Measurements from ENCODE around the gene TMEM175.

Gene TMEM175

GRCh38 chr4:951594-952468 is 19.6 kb downstream of the TMEM175 start:
- H2AFZ ChIP-seq (ENCODE audit: low read length) = no peak overlapping the region
- H3K9ac ChIP-seq (ENCODE audit: low read depth, low read length, poor library complexity, severe bottlenecking) = no peak overlapping the region
- no peak overlapping the region for H3K4me3 ChIP-seq (ENCODE audit: low read length, poor library complexity, severe bottlenecking)
- no peaks in the 10 kb centered on the region for H3K9me2 ChIP-seq (replicated peaks; ENCODE audit: low read depth, low read length)
- no peaks in the 10 kb centered on the region for H3K27me3 ChIP-seq (ENCODE audit: insufficient read depth, low read length, poor library complexity, severe bottlenecking)
- H3F3A ChIP-seq (ENCODE audit: low read depth) = no peaks in the 10 kb centered on the region
- no peak overlapping the region for H3K4me2 ChIP-seq (ENCODE audit: low read depth, low read length, poor library complexity, severe bottlenecking)
- no peaks in the 10 kb centered on the region for H4K20me1 ChIP-seq (ENCODE audit: insufficient read depth, low read length, poor library complexity, severe bottlenecking)
- no peaks in the 10 kb centered on the region for H3K9me3 ChIP-seq (ENCODE audit: insufficient read depth, low read depth, low read length)
- no peaks in the 10 kb centered on the region for H3K4me1 ChIP-seq (ENCODE audit: insufficient read depth, low read length, poor library complexity, severe bottlenecking)
- H3K79me2 ChIP-seq (ENCODE audit: insufficient read depth, low read length) = no peaks in the 10 kb centered on the region
- no peak for TF ChIP-seq CTCF (conservative IDR thresholded peaks at IDR 0.05; ENCODE audit: low read length)
- no peaks in the 10 kb centered on the region for H3K36me3 ChIP-seq (ENCODE audit: insufficient read depth, low read length)

DNA sequence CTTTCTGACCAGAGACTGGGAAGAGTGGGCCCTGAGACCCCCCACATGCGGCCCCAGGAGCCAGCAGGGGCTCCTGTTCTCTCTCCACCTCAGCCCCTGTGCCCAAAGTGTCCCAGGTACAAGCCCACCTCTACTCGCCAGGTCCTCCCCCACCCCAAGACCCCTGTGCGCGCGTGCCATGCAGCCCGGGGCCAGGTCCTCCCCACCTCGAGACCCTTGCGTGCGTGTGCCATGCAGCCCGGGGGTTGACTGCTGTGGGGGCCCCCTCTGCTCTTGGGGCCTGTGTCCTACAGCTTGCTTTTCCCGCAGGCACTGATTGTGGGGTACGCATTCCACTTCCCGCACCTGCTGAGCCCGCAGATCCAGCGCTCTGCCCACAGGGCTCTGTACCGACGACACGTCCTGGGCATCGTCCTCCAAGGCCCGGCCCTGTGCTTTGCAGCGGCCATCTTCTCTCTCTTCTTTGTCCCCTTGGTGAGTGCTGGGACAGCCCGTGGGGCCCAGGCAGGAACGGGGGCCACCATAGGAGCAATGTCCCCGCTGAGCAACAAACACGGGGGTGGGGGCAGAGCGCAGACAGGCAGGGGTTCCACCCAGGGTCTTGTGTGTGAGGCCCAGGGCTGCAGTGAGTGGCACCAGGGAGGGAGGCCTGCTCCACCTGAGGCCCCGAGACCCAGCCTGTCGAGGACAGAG is 20.8 kb downstream of the TMEM175 start:
- H3K9me2 ChIP-seq (replicated peaks; ENCODE audit: low read depth, low read length) = no peaks in the 10 kb centered on the region
- H3K36me3 ChIP-seq (ENCODE audit: insufficient read depth, low read length) = no peaks in the 10 kb centered on the region
- H3K9me3 ChIP-seq (ENCODE audit: insufficient read depth, low read depth, low read length) = no peaks in the 10 kb centered on the region
- TF ChIP-seq EZH2phosphoT487 (IDR thresholded peaks at IDR 0.05; ENCODE audit: borderline replicate concordance) (no peak), CTCF (conservative IDR thresholded peaks at IDR 0.05; ENCODE audit: low read length) (no peak)
- no peaks in the 10 kb centered on the region for H3K79me2 ChIP-seq (ENCODE audit: insufficient read depth, low read length)
- H3K4me1 ChIP-seq (ENCODE audit: insufficient read depth, low read length, poor library complexity, severe bottlenecking) = no peaks in the 10 kb centered on the region
- H2AFZ ChIP-seq (ENCODE audit: low read length) = no peak overlapping the region
- no peaks in the 10 kb centered on the region for H4K20me1 ChIP-seq (ENCODE audit: insufficient read depth, low read length, poor library complexity, severe bottlenecking)
- H3K4me3 ChIP-seq (ENCODE audit: low read length, poor library complexity, severe bottlenecking) = no peak overlapping the region
- no peak overlapping the region for H3K4me2 ChIP-seq (ENCODE audit: low read depth, low read length, poor library complexity, severe bottlenecking)
- H3F3A ChIP-seq (ENCODE audit: low read depth) = no peaks in the 10 kb centered on the region
- H3K27me3 ChIP-seq (ENCODE audit: insufficient read depth, low read length, poor library complexity, severe bottlenecking) = no peaks in the 10 kb centered on the region
- no peak overlapping the region for H3K9ac ChIP-seq (ENCODE audit: low read depth, low read length, poor library complexity, severe bottlenecking)

GRCh38 chr4:953574-953915 is 21.3 kb downstream of the TMEM175 start:
- no peaks in the 10 kb centered on the region for H3K9me2 ChIP-seq (replicated peaks; ENCODE audit: low read depth, low read length)
- no peaks in the 10 kb centered on the region for H3K79me2 ChIP-seq (ENCODE audit: insufficient read depth, low read length)
- H3K9ac ChIP-seq (ENCODE audit: low read depth, low read length, poor library complexity, severe bottlenecking) = no peak overlapping the region
- H3K36me3 ChIP-seq (ENCODE audit: insufficient read depth, low read length) = no peaks in the 10 kb centered on the region
- H3F3A ChIP-seq (ENCODE audit: low read depth) = no peaks in the 10 kb centered on the region
- no peaks in the 10 kb centered on the region for H3K9me3 ChIP-seq (ENCODE audit: insufficient read depth, low read depth, low read length)
- no peaks in the 10 kb centered on the region for H3K4me1 ChIP-seq (ENCODE audit: insufficient read depth, low read length, poor library complexity, severe bottlenecking)
- H3K27me3 ChIP-seq (ENCODE audit: insufficient read depth, low read length, poor library complexity, severe bottlenecking) = no peaks in the 10 kb centered on the region
- H3K4me2 ChIP-seq (ENCODE audit: low read depth, low read length, poor library complexity, severe bottlenecking) = no peak overlapping the region
- TF ChIP-seq EZH2phosphoT487 (IDR thresholded peaks at IDR 0.05; ENCODE audit: borderline replicate concordance) (no peak), CTCF (conservative IDR thresholded peaks at IDR 0.05; ENCODE audit: low read length) (no peak)
- no peak overlapping the region for H3K4me3 ChIP-seq (ENCODE audit: low read length, poor library complexity, severe bottlenecking)
- no peak overlapping the region for H2AFZ ChIP-seq (ENCODE audit: low read length)
- no peaks in the 10 kb centered on the region for H4K20me1 ChIP-seq (ENCODE audit: insufficient read depth, low read length, poor library complexity, severe bottlenecking)

Data from Loucy (cell line).